Sigmoid colon (tissue), 4 donors: Measurements from ENCODE around the gene ATF7.

Experiments
- CTCF ChIP-seq, 4 experiments: fragments of 450-650 bp in 3 of 4; fragments of 200-600 bp in 1 of 4; IDR thresholded peaks; one replicate each; pipeline ENCODE4 v1.5.1; 2016 to 2019; ENCODE audit warnings: antibody characterized with exemption in 4 of 4, mild to moderate bottlenecking in 3 of 4, moderate library complexity in 2 of 4
- EP300 ChIP-seq, 4 donors: sonication (generic); formaldehyde crosslinking; IDR thresholded peaks; one replicate each; pipeline ENCODE4 v1.6.1; 2017; ENCODE audit warnings: antibody characterized with exemption in 4 of 4
- POLR2A ChIP-seq, 2 donors: fragments of 450-650 bp; IDR thresholded peaks; one replicate each; pipeline ENCODE4 v1.6.1; 2016; ENCODE audit warnings: antibody characterized with exemption in 2 of 2, mild to moderate bottlenecking in 2 of 2, moderate library complexity in 2 of 2
- POLR2AphosphoS5 ChIP-seq, 4 donors: sonication (generic); formaldehyde crosslinking; IDR thresholded peaks; one replicate each; pipeline ENCODE4 v1.6.1; 2017; ENCODE audit warnings: antibody characterized with exemption in 4 of 4

GRCh38 chr12:53611304-53611703 is 14.9 kb downstream of the ATF7 start:
- no peak for TF ChIP-seq CTCF (IDR thresholded peaks at IDR 0.05)
- no peak for TF ChIP-seq POLR2A (IDR thresholded peaks at IDR 0.05)
- no peak for TF ChIP-seq EP300 (IDR thresholded peaks at IDR 0.05)
- no peak for TF ChIP-seq POLR2AphosphoS5 (IDR thresholded peaks at IDR 0.05)
